ENCODE results near the gene DPH2. TPM values are rescaled to one million over a fixed set of nuclear protein-coding genes. Genes with fewer than 3 reads are reported as not detected.

DPH2 gene
- total RNA-seq, 1 donor from 2014 or later = 30.2 TPM

- peaks cover 5% of the 10 kb centered on the region for H3K36me3 Mint-ChIP-seq
- no peak for DNase-seq (ENCODE audit: extremely low spot score, unreplicated experiment)
- H3K4me3 Mint-ChIP-seq = peak overlapping the region; percentile 91
- no peaks in the 10 kb centered on the region for H3K9me3 Mint-ChIP-seq
- peaks cover 5% of the 10 kb centered on the region for H3K4me1 Mint-ChIP-seq (ENCODE audit: unreplicated experiment)
- no peak for TF ChIP-seq CTCF (conservative IDR thresholded peaks at IDR 0.05)
- H3K27ac Mint-ChIP-seq = peak overlapping the region; percentile 28
- H3K27me3 Mint-ChIP-seq = no peaks in the 10 kb centered on the region
These were observed 20.7 kb downstream of the DPH2 start for GRCh38 chr1:43990271-43991199.

GRCh38 chr1:43991200-43991475, 21.3 kb downstream of the DPH2 start:
- H3K27me3 Mint-ChIP-seq = no peaks in the 10 kb centered on the region
- H3K36me3 Mint-ChIP-seq = no peaks in the 10 kb centered on the region
- no peaks in the 10 kb centered on the region for H3K9me3 Mint-ChIP-seq
- H3K4me1 Mint-ChIP-seq (ENCODE audit: unreplicated experiment) = peaks cover 5% of the 10 kb centered on the region
- peak overlapping the region; percentile 28 for H3K27ac Mint-ChIP-seq
- TF ChIP-seq CTCF (conservative IDR thresholded peaks at IDR 0.05) = no peak
- peak overlapping the region; percentile 91 for H3K4me3 Mint-ChIP-seq
- DNase-seq (ENCODE audit: extremely low spot score, unreplicated experiment) = no peak

- peak within 1 kb of the TSS; percentile 91 for H3K4me3 Mint-ChIP-seq
- H3K4me1 Mint-ChIP-seq (ENCODE audit: unreplicated experiment) = peaks cover 6% of the 10 kb centered on the region
- H3K36me3 Mint-ChIP-seq = no peaks in the 10 kb centered on the region
- no peaks in the 10 kb centered on the region for H3K9me3 Mint-ChIP-seq
- peak; percentile 83 for DNase-seq (ENCODE audit: extremely low spot score, unreplicated experiment)
- H3K27me3 Mint-ChIP-seq = no peaks in the 10 kb centered on the region
- peak within 1 kb of the TSS; percentile 28 for H3K27ac Mint-ChIP-seq
- no peak for TF ChIP-seq CTCF (conservative IDR thresholded peaks at IDR 0.05)
These were observed 21.8 kb downstream of the DPH2 start, which contains the start of gene CCDC24 for GRCh38 chr1:43991476-43992231. TSS of gene CCDC24 (plus strand) at chr1:43991599. CDS start at chr1:43991879, 280 bp downstream.

- Mint-ChIP-seq H3K36me3 (no peaks in the 10 kb centered on the region), H3K4me1 (ENCODE audit: unreplicated experiment) (peaks cover 5% of the 10 kb centered on the region), H3K27ac (peak overlapping the region; percentile 28), H3K27me3 (no peaks in the 10 kb centered on the region), H3K9me3 (no peaks in the 10 kb centered on the region), H3K4me3 (peak overlapping the region; percentile 91)
- TF ChIP-seq CTCF (conservative IDR thresholded peaks at IDR 0.05) = no peak
- no peak for DNase-seq (ENCODE audit: extremely low spot score, unreplicated experiment)
These were observed 22.6 kb downstream of the DPH2 start for GRCh38 chr1:43992232-43992995.

- Mint-ChIP-seq H3K4me3 (peak overlapping the region; percentile 9), H3K4me1 (ENCODE audit: unreplicated experiment) (peaks cover 5% of the 10 kb centered on the region), H3K36me3 (no peaks in the 10 kb centered on the region), H3K27me3 (no peaks in the 10 kb centered on the region), H3K27ac (peak overlapping the region; percentile 28), H3K9me3 (no peaks in the 10 kb centered on the region)
- TF ChIP-seq CTCF (conservative IDR thresholded peaks at IDR 0.05) = no peak
- DNase-seq (ENCODE audit: extremely low spot score, unreplicated experiment) = no peak
These were observed 23.6 kb downstream of the DPH2 start for GRCh38 chr1:43993206-43993914.
